HEK293T (cell line): ENCODE results near the gene PFDN5.
"Not testable (repeated sequence)": the region's sequence is repeated elsewhere in the genome, so short reads cannot be mapped to it uniquely, and the experiment has no call there.

Experiments used
- BHLHE40 ChIP-seq: fragments of 450-650 bp; IDR thresholded peaks from 2 replicates; pipeline ENCODE4 v1.6.1; 2016; ENCODE audit warnings: mild to moderate bottlenecking, moderate library complexity, borderline replicate concordance
- CTBP1 ChIP-seq: fragments of 450-650 bp; IDR thresholded peaks from 2 replicates; pipeline ENCODE4 v1.6.1; 2016; ENCODE audit warnings: borderline replicate concordance
- FOXK2 ChIP-seq: fragments of 450-650 bp; IDR thresholded peaks from 2 replicates; pipeline ENCODE4 v1.6.1; 2016; ENCODE audit warnings: mild to moderate bottlenecking
- FOXM1 ChIP-seq: fragments of 450-650 bp; IDR thresholded peaks from 2 replicates; pipeline ENCODE4 v1.6.1; 2017; ENCODE audit warnings: mild to moderate bottlenecking, borderline replicate concordance
- HDGF ChIP-seq: fragments of 450-650 bp; IDR thresholded peaks from 2 replicates; pipeline ENCODE4 v1.6.1; 2017; ENCODE audit warnings: antibody characterized with exemption, borderline replicate concordance
- NFRKB ChIP-seq: fragments of 450-650 bp; IDR thresholded peaks from 2 replicates; pipeline ENCODE4 v1.6.1; 2016; ENCODE audit warnings: mild to moderate bottlenecking, moderate library complexity
- SP1 ChIP-seq: fragments of 450-650 bp; IDR thresholded peaks from 2 replicates; pipeline ENCODE4 v1.6.1; 2017
- SUZ12 ChIP-seq: fragments of 450-650 bp; IDR thresholded peaks from 2 replicates; pipeline ENCODE4 v1.6.1; 2016; ENCODE audit warnings: mild to moderate bottlenecking
- TARDBP ChIP-seq: fragments of 450-650 bp; IDR thresholded peaks from 2 replicates; pipeline ENCODE4 v1.6.1; 2016
- ZNF384 ChIP-seq: fragments of 450-650 bp; IDR thresholded peaks from 2 replicates; pipeline ENCODE4 v1.6.1; 2016

- not testable (repeated sequence) for TF ChIP-seq ZNF384, SUZ12, SP1, NFRKB, HDGF, TARDBP, BHLHE40, CTBP1, FOXM1, FOXK2
Observed at GRCh38 chr12:53332339-53332738, 37.0 kb downstream of the PFDN5 start.
